Stimulated activated naive CD8-positive, alpha-beta T cell treated with anti-CD3 and anti-CD28 coated beads, Interleukin-15, amount 100 ng/mL, for 72 hours (primary cell): Measurements from ENCODE around the gene MEFV.

Experiments used
- ATAC-seq: fragments of 150-1000 bp; cut with Tn5 transposase; 2 replicates; pipeline ENCODE4 v1.10.0; 2021; ENCODE audit warnings: mild to moderate bottlenecking, moderate library complexity
- DNase-seq, 2 donors: peaks; one replicate each; pipeline ENCODE4 v3.0.0; 2021 to 2022
- H3K27ac Mint-ChIP-seq, 2 donors: one replicate each; pipeline ENCODE4 v1.8.0; 2022; ENCODE audit warnings: mild to moderate bottlenecking in 2 of 2, mixed read lengths in 2 of 2, moderate library complexity in 2 of 2
- H3K27me3 Mint-ChIP-seq: one replicate; pipeline ENCODE4 v1.8.0; 2022; ENCODE audit warnings: mixed read lengths
- H3K4me1 Mint-ChIP-seq: one replicate; pipeline ENCODE4 v1.8.0; 2022; ENCODE audit warnings: mild to moderate bottlenecking, mixed read lengths
- H3K4me3 Mint-ChIP-seq, 2 donors: one replicate each; pipeline ENCODE4 v1.8.0; 2022; ENCODE audit warnings: mild to moderate bottlenecking in 2 of 2, mixed read lengths in 2 of 2, moderate library complexity in 1 of 2
- H3K9me3 Mint-ChIP-seq, 2 donors: one replicate each; pipeline ENCODE4 v1.8.0; 2022; ENCODE audit warnings: mixed read lengths in 2 of 2

The MEFV gene

DNA sequence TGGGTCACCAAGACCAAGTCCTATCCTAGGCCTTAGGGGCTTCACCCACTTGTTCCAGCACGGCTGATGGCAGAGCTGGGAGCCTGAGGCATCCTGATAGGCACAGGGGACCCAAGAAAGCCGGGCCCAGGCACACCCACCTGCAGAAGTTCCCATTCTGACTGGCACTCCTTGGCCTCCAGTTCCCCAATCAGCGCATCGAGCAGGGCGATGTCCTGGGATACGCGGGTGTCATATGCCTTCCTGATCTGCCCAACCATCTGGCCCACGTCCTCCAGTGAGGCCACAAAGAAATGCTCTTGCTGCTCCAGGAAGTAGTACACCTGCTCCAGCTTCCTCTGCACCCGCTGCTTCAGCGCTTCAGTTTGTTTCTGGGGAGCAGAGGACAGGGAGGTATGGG lies 9.6 kb downstream of the MEFV start:
- DNase-seq (no peak), ATAC-seq (no peak)
- H3K27ac Mint-ChIP-seq: no peak overlapping the region
- H3K4me1 Mint-ChIP-seq: peaks cover 15% of the 10 kb centered on the region
- no peak overlapping the region for H3K4me3 Mint-ChIP-seq
- no peaks in the 10 kb centered on the region for H3K9me3 Mint-ChIP-seq
- H3K27me3 Mint-ChIP-seq: peaks cover 12% of the 10 kb centered on the region

DNA sequence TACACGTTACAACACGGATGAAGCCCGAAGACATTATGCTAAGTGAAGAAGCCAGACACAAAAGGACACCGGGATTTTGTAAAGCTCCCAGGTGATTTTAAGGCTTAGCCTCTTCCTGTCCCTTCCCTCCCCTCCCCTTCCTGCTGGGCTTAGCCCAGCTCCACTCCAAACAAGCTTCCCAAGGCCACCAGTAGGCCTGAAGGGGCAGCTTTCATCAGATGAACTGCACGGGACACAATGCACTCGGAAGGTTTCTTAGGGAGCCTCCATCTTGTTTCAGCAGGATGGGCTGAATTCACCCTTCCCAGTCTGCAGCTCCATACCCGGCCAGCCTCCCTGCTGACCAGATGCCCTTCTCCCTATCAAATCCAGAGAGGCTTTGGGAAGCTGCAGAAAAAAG lies 10.4 kb downstream of the MEFV start:
- Mint-ChIP-seq H3K9me3 (no peaks in the 10 kb centered on the region), H3K4me1 (peaks cover 15% of the 10 kb centered on the region), H3K27ac (no peak overlapping the region), H3K27me3 (peaks cover 12% of the 10 kb centered on the region), H3K4me3 (no peak overlapping the region)
- no peak for ATAC-seq
- no peak for DNase-seq

DNA sequence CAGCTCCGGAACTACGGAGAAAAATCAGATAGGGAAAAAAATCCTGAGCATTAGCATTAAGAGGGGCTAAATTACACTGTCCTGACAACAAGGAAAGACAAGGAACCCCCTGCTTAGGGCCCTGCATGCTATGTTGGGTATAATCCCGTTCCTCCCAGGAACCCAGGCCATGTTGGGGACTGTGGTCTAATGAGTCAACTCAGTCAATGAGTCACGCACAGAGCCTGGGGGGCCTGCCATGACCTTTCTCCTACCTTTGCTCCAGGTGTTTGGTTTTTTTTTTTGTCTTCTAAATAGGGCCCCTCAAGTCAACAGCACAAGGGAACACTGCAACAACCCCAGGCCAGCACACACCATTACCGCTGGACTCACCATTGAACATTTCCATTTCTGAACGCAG lies 12.6 kb downstream of the MEFV start:
- peaks cover 15% of the 10 kb centered on the region for H3K4me1 Mint-ChIP-seq
- peaks cover 12% of the 10 kb centered on the region for H3K27me3 Mint-ChIP-seq
- no peak overlapping the region for H3K4me3 Mint-ChIP-seq
- no peaks in the 10 kb centered on the region for H3K9me3 Mint-ChIP-seq
- ATAC-seq (peak; percentile 46), DNase-seq (no peak)
- H3K27ac Mint-ChIP-seq: peak overlapping the region in 1 of 2 donors; percentile 36

DNA sequence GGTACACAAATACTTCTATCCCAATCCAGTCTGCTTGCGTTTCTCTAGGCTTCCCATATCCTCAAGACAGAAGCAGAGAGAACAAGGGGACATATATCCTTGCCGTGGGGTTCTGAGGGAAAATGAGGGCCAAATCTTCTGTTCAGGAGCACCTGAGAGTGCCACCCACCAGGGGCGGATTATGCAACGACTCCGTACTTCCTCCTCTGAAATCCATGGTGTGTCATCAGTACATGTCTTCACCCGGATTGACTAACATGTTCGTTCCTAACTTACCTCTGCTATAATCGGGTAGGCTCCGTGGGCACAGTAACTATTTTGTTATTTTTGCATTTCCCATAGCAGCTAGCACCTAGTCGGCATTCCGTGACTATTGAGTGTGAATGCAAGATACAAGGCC lies 13.7 kb downstream of the MEFV start:
- Mint-ChIP-seq H3K4me3 (no peak overlapping the region), H3K4me1 (peaks cover 15% of the 10 kb centered on the region), H3K27ac (no peak overlapping the region), H3K9me3 (no peaks in the 10 kb centered on the region), H3K27me3 (peaks cover 12% of the 10 kb centered on the region)
- ATAC-seq (no peak), DNase-seq (no peak)

DNA sequence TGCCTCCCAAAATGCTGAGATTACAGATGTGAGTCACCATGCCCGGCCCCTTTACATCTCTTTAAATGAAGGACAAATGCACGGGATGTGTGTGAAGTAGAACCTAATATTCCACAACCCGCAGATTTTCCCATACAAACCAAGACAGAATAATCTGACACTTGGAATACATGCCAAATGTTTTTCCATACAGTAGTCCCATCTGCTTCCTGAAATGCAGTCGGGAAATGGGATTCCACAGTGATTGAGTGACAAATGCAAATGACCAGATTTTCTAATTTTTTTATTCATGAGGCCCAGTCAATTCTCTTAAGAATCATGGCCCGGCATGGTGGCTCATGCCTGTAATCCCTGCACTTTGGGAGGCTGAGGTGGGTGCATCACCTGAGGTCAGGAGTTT lies 14.7 kb downstream of the MEFV start:
- Mint-ChIP-seq H3K4me1 (peaks cover 15% of the 10 kb centered on the region), H3K4me3 (no peak overlapping the region), H3K27me3 (peaks cover 12% of the 10 kb centered on the region), H3K27ac (no peak overlapping the region), H3K9me3 (no peaks in the 10 kb centered on the region)
- DNase-seq: no peak
- no peak for ATAC-seq

DNA sequence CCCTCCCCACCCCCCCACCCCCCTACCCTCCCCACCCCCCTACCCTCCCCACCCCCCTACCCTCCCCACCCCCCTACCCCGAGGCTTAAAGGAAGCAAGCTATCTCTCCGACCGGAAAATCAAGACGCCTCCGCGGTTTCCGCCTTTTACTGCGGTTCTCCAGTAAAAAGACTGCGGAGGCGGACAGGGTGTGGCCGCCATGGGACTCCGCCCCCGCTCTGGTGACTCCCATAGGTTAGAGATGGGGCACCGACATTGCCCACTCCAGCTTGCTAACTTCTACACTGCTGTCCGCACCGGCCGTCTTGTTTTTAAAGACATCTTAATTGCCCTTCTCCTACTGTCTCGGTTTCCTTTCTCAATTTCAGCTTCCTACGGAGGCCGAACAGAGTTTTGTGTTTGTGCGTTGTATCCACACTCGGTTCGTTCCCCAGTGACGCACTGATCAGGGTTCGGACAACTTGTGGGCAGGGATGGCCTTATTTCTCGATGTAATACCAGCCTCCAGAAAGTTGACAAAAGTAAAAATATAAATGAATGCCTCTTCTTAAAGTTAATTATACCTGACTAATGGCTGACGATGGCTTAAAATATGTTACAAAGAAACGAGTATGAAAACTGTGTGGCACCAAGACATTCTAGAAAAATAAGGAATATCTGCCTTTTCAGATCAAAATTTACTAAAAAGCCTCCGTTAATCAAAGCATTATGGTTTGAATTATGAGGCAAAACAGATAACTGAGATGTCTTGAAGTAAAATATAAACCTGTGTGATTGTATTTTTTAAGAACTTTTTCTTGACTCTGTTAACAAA lies 20.4 kb downstream of the MEFV start:
- Mint-ChIP-seq H3K9me3 (peaks cover 8 to 11% of the 10 kb centered on the region in 2 donors), H3K4me1 (peaks cover 36% of the 10 kb centered on the region), H3K27me3 (no peaks in the 10 kb centered on the region), H3K4me3 (peak overlapping the region; percentile 82 to 84), H3K27ac (peak overlapping the region in 1 of 2 donors; percentile 76)
- ATAC-seq (no peak), DNase-seq (peak in 1 of 2 donors; percentile 37)

DNA sequence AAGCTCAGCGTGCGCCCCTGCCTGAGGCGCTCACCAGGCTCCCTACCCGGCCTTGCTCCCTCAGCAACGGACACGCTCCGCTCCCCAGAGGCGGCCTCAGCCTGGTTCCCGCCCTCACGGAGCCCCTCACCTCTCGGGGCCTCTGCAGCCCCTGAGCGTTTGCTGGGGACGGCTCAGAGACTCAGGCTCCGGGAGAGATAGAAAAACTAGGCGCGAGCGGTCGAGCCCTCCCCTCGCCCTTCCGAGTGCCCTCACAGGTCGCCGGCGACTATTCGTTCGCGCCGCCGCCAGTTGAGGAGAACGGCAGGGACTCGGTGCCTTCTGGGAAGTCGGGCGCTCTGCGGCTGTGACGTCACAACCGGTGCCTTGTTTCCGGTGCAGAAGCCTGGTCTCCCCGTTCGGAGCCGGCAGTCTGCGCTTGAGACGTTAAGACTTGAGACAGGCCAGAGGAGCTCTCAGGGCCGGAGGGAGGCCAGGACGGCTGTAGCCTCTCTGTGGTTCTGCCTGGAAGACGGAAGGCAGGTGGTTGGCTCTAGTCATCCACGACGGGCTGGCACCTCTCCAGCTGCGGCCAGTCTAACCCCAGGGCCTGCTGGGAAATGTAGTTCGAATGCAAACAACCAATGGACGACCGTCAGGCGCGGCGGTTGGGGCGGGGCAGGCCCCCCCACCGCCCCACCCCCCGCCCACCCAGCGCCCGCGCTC lies 21.4 kb downstream of the MEFV start, which contains the start of gene ZNF200:
ZNF200 (minus strand) TSS at position 302 of the 705 bp plus-strand sequence. CDS start 1,403 bp downstream, outside the sequence.
- peaks cover 18 to 21% of the 10 kb centered on the region in 2 donors for H3K9me3 Mint-ChIP-seq
- peak within 1 kb of the TSS; percentile 89 to 99 for H3K4me3 Mint-ChIP-seq
- H3K27me3 Mint-ChIP-seq: no peaks in the 10 kb centered on the region
- DNase-seq (peak; percentile 91 to 95), ATAC-seq (peak; percentile 96)
- H3K4me1 Mint-ChIP-seq: peaks cover 41% of the 10 kb centered on the region
- peak within 1 kb of the TSS; percentile 96 to 99 for H3K27ac Mint-ChIP-seq

DNA sequence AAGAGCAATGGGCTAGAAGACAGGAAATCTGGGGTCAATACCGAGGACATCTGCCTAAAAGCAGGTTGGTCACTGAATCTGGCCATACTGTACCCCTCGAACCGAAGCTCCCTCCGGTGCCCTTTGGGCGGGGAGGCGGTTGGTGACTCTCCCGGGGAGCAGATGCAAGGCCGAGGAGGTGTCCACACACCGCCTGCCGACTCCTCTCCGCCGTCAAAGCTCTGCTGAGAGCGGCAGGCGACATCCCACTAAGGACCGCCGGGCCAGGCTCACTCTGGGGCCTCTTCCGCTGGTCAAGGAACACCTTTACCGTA lies 21.9 kb downstream of the MEFV start:
- DNase-seq (no peak), ATAC-seq (no peak)
- no peaks in the 10 kb centered on the region for H3K27me3 Mint-ChIP-seq
- H3K9me3 Mint-ChIP-seq: peaks cover 22 to 24% of the 10 kb centered on the region in 2 donors
- peak overlapping the region; percentile 2 to 99 for H3K27ac Mint-ChIP-seq
- H3K4me1 Mint-ChIP-seq: peaks cover 41% of the 10 kb centered on the region
- H3K4me3 Mint-ChIP-seq: peak overlapping the region; percentile 89 to 99

DNA sequence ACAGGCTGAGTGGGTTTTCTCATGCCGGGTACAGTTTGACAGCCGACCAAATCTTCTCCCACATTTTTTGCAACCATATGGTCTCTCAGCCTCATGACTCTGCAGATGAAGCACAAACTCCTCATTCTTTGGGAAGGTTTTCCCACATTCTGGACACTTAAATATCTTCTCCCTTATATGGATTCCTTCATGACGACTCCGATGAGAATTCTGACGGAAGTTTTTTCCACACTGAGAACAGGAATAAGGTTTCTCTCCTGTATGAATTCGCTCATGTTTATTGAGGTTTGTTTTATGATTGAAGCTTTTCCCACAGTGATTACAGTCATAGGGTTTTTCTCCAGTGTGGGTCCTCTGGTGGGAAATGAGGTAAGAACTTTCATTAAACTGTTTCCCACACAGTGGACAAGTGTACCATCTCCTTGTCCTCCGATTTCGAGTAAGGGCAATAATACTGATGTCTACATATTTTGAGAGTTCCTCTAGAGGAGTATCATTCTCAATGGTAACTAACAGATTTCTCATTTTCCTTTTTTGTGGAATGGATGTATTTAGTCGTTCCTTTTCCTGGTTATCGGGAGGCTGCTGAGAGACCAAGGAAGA lies 32.4 kb downstream of the MEFV start:
- Mint-ChIP-seq H3K27me3 (no peaks in the 10 kb centered on the region), H3K4me1 (peaks cover 4% of the 10 kb centered on the region), H3K4me3 (no peak overlapping the region), H3K27ac (no peak overlapping the region), H3K9me3 (peaks cover 40 to 70% of the 10 kb centered on the region in 2 donors)
- DNase-seq (no peak), ATAC-seq (no peak)

DNA sequence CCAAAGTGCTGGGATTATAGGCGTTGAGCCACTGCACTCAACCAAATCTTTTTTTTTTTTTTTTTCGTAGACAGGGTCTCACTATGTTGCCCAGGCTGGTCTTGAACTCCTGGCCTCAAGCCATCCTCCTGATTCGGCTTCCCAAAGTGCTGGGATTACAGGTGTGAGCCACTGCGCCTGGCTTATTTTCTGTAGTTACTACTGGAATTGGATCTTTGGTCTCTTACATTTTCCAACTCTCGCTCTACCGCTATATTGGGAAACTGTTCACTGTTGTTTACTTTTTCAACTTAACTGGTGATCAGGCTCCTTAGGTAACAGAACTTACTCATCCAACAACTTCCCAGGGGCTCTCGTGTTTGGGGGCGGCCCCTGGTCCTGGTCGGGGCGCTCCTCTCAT lies 35.6 kb downstream of the MEFV start:
- H3K4me1 Mint-ChIP-seq: peaks cover 29% of the 10 kb centered on the region
- ATAC-seq: no peak
- H3K9me3 Mint-ChIP-seq: peaks cover 26 to 67% of the 10 kb centered on the region in 2 donors
- DNase-seq: no peak
- H3K27me3 Mint-ChIP-seq: no peaks in the 10 kb centered on the region
- H3K27ac Mint-ChIP-seq: peak overlapping the region in 1 of 2 donors; percentile 6
- H3K4me3 Mint-ChIP-seq: no peak overlapping the region

DNA sequence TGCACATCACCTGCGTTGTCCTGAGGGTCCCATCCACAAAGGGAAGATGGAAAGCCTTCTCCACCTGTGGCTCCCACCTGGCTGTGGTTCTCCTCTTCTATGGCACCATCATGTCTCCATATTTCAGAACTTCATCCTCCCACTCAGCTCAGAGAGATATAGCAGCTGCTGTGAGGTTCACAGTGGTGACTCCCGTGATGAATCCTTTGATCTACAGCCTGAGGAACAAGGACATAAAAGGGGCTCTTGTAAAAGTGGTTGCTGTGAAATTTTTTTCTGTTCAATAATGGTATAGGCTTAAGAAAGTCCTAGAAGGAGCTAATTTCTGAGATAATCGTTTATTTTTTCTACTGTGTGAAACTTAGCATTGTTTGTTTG lies 40.2 kb downstream of the MEFV start:
- DNase-seq (no peak), ATAC-seq (peak; percentile 4)
- Mint-ChIP-seq H3K4me1 (peaks cover 58% of the 10 kb centered on the region), H3K27me3 (no peaks in the 10 kb centered on the region), H3K9me3 (peaks cover 33 to 51% of the 10 kb centered on the region in 2 donors), H3K27ac (peak overlapping the region; percentile 99), H3K4me3 (peak overlapping the region; percentile 70 to 84)

DNA sequence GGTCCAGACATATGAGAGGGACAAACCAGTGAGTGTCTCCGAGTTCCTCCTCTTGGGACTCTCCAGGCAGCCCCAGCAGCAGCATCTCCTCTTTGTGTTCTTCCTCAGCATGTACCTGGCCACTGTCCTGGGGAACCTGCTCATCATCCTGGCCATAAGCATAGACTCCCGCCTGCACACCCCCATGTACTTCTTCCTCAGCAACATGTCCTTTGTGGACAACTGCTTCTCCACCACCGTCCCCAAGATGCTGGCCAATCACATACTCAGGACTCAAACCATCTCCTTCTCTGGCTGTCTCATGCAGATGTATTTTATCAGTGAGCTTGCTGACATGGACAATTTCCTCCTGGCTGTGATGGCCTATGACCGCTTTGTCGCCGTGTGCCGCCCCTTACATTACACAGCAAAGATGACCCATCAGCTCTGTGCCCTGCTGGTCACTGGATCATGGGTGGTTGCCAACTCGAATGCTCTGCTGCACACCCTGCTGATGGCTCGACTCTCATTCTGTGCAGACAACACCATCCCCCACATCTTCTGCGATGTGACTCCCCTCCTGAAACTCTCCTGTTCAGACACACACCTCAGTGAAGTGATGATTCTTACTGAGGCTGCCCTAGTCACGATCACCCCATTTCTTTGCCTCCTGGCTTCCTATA lies 40.7 kb downstream of the MEFV start:
- H3K9me3 Mint-ChIP-seq: peaks cover 28 to 47% of the 10 kb centered on the region in 2 donors
- DNase-seq: peak; percentile 39 to 42
- ATAC-seq: peak; percentile 63
- no peaks in the 10 kb centered on the region for H3K27me3 Mint-ChIP-seq
- H3K27ac Mint-ChIP-seq: peak overlapping the region; percentile 99
- peak overlapping the region; percentile 70 to 84 for H3K4me3 Mint-ChIP-seq
- H3K4me1 Mint-ChIP-seq: peaks cover 57% of the 10 kb centered on the region

DNA sequence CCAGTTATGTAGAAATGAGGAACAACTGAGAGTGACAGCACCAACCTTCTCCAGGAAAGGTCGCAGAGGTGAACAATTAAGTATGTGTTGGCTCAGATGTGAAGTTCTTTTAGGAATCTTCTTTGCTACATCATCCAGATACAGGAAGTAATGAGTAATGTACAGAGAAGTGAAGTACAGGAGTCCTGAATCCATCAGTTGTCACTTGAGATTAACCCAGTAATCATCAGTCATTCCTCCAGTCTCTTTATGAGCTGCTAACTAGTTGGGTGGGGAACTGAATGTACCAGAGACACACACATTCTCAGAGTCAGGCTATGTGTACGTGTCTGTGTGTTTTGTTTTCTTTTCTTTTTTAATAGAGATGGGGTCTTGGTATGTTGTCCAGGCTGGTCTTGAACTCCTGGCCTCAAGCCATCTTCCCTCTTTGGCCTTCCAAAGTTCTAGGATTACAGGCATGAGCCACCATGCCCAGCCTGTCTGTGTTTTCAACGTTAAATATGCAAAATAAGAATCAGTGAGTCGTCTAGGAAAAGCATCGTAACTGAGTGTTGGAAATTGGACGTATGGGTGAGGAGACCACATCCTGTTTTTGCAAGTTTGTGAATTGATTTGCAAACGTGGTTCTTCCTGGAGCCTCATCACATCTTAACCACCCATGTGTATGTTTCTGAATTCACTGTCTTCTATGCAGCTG lies 41.4 kb downstream of the MEFV start:
- DNase-seq (peak; percentile 59 to 66), ATAC-seq (peak; percentile 94)
- Mint-ChIP-seq H3K27ac (peak overlapping the region; percentile 99), H3K4me1 (peaks cover 57% of the 10 kb centered on the region), H3K9me3 (peaks cover 28 to 46% of the 10 kb centered on the region in 2 donors), H3K4me3 (peak overlapping the region; percentile 70 to 84), H3K27me3 (no peaks in the 10 kb centered on the region)

DNA sequence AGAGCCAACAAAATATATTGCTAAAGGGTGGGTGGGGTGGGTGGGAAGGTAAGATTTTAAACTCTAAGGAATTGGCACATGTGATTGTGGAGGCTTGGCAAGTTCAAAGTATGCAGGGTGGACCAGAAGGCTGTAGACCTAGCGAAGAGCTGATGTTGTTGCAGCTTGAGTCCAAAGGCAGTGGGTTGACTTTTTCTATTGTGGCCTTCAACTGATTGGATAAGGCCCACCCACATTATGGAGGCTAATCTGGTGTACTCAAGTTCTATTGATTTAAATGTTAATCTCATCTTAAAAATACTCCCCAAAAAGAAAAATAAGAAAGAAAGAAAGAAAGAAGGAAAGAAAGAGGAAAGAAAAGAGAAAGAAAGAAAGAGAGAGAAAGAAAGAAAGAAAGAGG lies 43.9 kb downstream of the MEFV start:
- DNase-seq: no peak
- no peak for ATAC-seq
- peaks cover 50% of the 10 kb centered on the region for H3K4me1 Mint-ChIP-seq
- no peaks in the 10 kb centered on the region for H3K27me3 Mint-ChIP-seq
- peaks cover 29 to 35% of the 10 kb centered on the region in 2 donors for H3K9me3 Mint-ChIP-seq
- H3K27ac Mint-ChIP-seq: peak overlapping the region in 1 of 2 donors; percentile 16
- peak overlapping the region in 1 of 2 donors; percentile 19 for H3K4me3 Mint-ChIP-seq

DNA sequence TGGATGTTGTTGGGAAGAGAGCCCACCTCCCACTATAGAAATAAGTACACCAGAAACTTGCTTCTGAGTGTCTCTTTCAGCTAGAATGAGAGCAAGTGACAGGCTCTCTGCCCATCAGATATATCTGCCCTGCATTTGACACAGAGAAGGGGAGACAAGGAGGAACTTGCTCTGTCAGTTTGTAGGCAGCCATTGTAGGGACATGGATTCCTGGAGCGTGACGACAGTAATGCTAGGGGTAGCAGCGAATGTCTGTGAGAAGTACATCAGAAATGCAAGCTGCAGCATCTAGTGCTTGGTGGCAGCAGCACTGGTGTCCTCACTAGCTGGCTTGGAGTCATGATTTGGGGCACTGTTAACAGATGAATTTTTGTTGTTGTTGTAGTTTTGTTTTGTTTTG lies 44.4 kb downstream of the MEFV start:
- Mint-ChIP-seq H3K27me3 (no peaks in the 10 kb centered on the region), H3K9me3 (peaks cover 28 to 38% of the 10 kb centered on the region in 2 donors), H3K4me3 (no peak overlapping the region), H3K4me1 (peaks cover 44% of the 10 kb centered on the region), H3K27ac (peak overlapping the region in 1 of 2 donors; percentile 5)
- ATAC-seq: no peak
- no peak for DNase-seq
